LNCAP (cell line): Measurements from ENCODE around the gene SLC39A11.

ENCODE experiments used
- TF ChIP-seq, protein P1 (sequence below): fragments of 450-650 bp; IDR thresholded peaks from 2 replicates; pipeline ENCODE4 v1.5.1; 2017; ENCODE audit warnings: mild to moderate bottlenecking

SLC39A11 gene

DNA sequence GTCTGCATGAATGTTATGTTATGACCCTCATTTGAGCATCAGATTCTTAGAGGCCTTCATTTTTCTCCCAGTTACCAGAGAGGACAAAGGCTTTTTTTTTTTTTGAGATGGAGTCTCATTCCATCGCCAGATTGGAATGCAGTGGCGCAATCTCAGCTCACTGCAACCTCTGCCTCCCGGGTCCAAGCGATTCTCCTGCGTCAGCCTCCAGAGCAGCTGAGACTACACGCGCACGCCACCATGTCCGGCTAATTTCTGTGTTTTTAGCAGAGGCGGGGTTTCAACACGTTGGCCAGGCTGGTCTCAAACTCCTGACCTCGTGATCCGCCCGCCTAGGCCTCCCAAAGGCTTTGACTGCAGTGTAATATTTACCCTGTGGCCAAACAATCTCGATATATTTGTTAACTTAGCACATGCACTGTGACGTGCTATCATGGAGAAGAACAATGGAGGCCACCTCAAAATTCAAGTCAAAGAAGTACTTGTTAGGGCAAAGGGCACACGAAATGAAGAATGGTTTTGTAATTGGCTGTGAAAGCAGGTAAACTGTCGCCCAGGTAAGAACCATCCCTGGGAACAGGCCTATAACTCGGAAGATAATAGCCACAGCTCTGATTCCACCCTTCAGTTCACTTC lies 303.4 kb downstream of the SLC39A11 start:
- TF ChIP-seq, protein P1, sequence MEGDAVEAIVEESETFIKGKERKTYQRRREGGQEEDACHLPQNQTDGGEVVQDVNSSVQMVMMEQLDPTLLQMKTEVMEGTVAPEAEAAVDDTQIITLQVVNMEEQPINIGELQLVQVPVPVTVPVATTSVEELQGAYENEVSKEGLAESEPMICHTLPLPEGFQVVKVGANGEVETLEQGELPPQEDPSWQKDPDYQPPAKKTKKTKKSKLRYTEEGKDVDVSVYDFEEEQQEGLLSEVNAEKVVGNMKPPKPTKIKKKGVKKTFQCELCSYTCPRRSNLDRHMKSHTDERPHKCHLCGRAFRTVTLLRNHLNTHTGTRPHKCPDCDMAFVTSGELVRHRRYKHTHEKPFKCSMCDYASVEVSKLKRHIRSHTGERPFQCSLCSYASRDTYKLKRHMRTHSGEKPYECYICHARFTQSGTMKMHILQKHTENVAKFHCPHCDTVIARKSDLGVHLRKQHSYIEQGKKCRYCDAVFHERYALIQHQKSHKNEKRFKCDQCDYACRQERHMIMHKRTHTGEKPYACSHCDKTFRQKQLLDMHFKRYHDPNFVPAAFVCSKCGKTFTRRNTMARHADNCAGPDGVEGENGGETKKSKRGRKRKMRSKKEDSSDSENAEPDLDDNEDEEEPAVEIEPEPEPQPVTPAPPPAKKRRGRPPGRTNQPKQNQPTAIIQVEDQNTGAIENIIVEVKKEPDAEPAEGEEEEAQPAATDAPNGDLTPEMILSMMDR, result no peak

DNA sequence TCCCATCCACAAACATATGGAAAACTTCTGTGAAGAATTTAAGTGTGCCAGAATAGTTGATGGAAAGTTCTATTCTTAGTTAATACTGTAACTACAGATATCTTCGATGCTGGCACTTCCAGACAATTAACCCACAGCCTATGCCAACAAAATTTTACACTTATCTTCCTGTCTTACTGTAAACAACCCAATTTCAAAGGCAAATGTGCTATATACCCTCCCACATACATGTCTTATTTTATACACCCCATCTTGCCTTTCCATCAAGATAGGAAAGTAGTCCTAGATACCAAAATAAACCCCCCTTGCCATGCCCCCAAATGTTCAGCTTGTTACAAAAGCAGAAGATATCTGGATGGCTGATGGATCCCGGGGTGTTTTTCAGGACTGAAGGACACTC lies 306.3 kb downstream of the SLC39A11 start:
- TF ChIP-seq, protein P1, result no peak

GRCh38 chr17:72782985-72783701 lies 309.3 kb downstream of the SLC39A11 start:
- TF ChIP-seq, protein P1, result no peak

DNA sequence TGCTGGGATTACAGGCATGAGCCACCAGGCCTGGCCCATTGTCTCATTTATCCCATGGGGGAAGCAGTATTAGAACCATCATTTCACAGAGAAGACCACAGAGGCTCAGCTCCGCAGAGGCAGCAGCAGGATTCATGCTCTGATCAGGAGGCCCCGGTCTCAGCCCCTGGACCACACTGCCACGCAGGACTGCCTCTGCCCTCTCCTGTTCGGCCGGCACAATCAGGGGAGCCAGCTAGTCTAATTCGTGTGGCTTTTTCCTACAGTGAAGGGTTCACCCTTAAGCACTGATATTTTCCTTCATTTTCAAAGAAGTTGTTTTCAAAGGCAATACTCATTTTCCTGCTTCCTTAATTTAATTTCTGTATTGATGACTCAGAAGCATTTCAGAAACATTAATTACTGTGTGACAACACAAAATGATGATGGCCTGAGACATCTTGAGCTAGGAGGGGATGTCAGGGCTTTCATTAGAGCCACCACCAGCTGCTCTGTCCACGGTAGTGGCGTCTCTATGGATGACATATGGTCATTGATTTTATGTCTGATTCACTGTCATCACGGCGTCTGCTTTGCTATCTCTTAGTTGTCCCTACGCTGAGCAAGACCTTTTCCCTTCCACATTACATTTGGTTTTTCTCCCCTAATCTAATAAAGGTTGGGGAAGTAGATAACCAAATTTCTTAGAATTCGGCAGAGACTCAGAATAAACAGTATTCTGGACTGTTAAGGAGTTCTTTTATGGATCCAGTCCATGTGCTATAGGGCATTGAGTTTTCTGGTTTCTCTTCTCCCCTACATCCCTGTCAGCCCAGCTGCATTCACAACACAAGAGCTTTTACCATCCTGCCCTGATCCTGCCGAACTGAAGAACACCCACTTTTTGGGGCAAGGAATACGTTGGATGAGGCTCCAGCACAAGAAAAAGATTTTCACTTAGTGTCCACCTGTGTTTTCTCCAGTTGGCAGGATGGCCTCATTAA lies 314.0 kb downstream of the SLC39A11 start:
- TF ChIP-seq, protein P1, result no peak

- TF ChIP-seq, protein P1, result no peak
Observed at GRCh38 chr17:72775919-72776318, 316.6 kb downstream of the SLC39A11 start.

DNA sequence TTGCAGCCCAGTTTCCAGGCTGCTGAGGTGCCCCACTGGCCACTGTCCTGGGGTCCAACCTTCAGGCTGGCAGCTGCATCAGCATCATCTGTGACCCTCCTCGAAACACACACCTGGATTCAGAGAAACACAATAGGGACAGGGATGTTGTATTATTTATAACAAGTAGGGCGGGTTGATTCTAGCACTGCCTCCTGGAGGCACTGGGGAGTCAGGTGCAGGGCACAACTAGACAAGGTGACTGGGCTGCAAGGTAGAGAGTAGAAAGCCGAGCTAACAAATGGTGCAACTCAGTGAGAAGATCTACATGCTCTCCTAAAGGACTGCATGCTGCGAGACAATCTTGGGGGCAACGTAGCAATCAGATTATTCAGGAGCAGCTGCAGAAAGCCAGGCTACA lies 317.3 kb downstream of the SLC39A11 start:
- TF ChIP-seq, protein P1, result no peak

- TF ChIP-seq, protein P1, result no peak
Observed at GRCh38 chr17:72774236-72774635, 318.3 kb downstream of the SLC39A11 start.
